HG03442 (cell line): Measurements from ENCODE around the gene APELA.
"Not testable (repeated sequence)": the region's sequence is repeated elsewhere in the genome, so short reads cannot be mapped to it uniquely, and the experiment has no call there.

Source experiments
- ATAC-seq: cut with Tn5 transposase; IDR thresholded peaks from one replicate; pipeline ENCODE4 v1.9.1; 2021; ENCODE audit warnings: mild to moderate bottlenecking, moderate library complexity; ENCODE audit not compliant: unreplicated experiment

Gene APELA

GRCh38 chr4:164924670-164925238, 47.8 kb downstream of the APELA start:
- ATAC-seq: peak; percentile 54

- no peak for ATAC-seq
These were observed 49.3 kb downstream of the APELA start for GRCh38 chr4:164926301-164926700.

- ATAC-seq: not testable (repeated sequence)
These were observed 50.1 kb downstream of the APELA start for GRCh38 chr4:164927101-164927500.

GRCh38 chr4:164930647-164931046, 53.7 kb downstream of the APELA start:
- no peak for ATAC-seq

- no peak for ATAC-seq
These were observed 54.8 kb downstream of the APELA start for GRCh38 chr4:164931551-164932324.

GRCh38 chr4:164933244-164933643, 56.3 kb downstream of the APELA start:
- no peak for ATAC-seq

- ATAC-seq: peak; percentile 51
These were observed 58.4 kb downstream of the APELA start for GRCh38 chr4:164935363-164935762.

GRCh38 chr4:164935865-164936606, 59.1 kb downstream of the APELA start:
- peak; percentile 50 for ATAC-seq

- peak; percentile 41 for ATAC-seq
These were observed 60.7 kb downstream of the APELA start for GRCh38 chr4:164937576-164938270.

- no peak for ATAC-seq
These were observed 66.2 kb downstream of the APELA start for GRCh38 chr4:164943192-164943591.

GRCh38 chr4:164945146-164945545, 68.2 kb downstream of the APELA start:
- no peak for ATAC-seq

GRCh38 chr4:164946810-164947209, 69.8 kb downstream of the APELA start:
- ATAC-seq: no peak
